Measurements from ENCODE around the gene ATXN3. TPM values are rescaled to one million over a fixed set of nuclear protein-coding genes. Genes with fewer than 3 reads are reported as not detected.

Gene ATXN3
- total RNA-seq, 1 experiment from 2014 or later: 22.7 TPM

DNA sequence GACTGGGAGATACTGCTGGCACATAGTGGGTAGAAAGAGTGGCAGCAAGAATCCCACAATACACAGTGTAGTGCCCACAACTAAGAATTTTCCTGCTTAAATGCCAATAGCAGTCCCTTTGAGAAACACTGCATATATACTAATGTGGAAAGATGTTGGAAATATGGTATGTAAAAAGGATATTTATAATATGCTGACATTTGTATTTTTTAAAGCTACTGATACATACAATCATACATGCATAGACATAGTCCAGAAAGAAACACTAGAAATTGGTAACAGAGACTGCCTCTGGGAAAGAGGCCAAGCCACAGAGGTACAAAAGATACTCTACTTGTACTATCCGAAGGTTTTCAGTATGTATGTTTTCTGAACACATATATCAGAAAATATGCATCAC, 96.8 kb downstream of the ATXN3 start:
- no peak for DNase-seq (ENCODE audit: low spot score)

Other genes with a start within 250 kb of the ATXN3 start
- gene TC2N, start 239.0 kb downstream of the ATXN3 start, total RNA-seq (2014; rRNA removed; shearing (Covaris generic)): not detected in 2 replicates
- 2.6 and 8.6 TPM in 2 replicates for gene FBLN5, start 158.9 kb downstream of the ATXN3 start, total RNA-seq (2014; rRNA removed; shearing (Covaris generic))
- gene TRIP11, start 66.5 kb downstream of the ATXN3 start, total RNA-seq (2014; rRNA removed; shearing (Covaris generic)): 8.8 and 14.8 TPM in 2 replicates
- gene NDUFB1, start 15.1 kb upstream of the ATXN3 start, total RNA-seq (2014; rRNA removed; shearing (Covaris generic)): 266 and 444 TPM in 2 replicates
- 34.5 and 36.7 TPM in 2 replicates for gene CPSF2, start 15.4 kb upstream of the ATXN3 start, total RNA-seq (2014; rRNA removed; shearing (Covaris generic))
- gene SLC24A4, start 216.6 kb upstream of the ATXN3 start, total RNA-seq (2014; rRNA removed; shearing (Covaris generic)): not detected in 2 replicates